SIG-M5 treated with dmso at 0.1 percent for 504 hours (cell line): Measurements from ENCODE around the gene TOLLIP.
"Not testable (repeated sequence)": the region's sequence is repeated elsewhere in the genome, so short reads cannot be mapped to it uniquely, and the experiment has no call there.

ENCODE experiments used
- DNase-seq: peaks from one replicate; lab custom pipeline; 2025; ENCODE audit not compliant: unreplicated experiment; lab: John Stamatoyannopoulos, UW

Gene TOLLIP

GRCh38 chr11:1266976-1267375, 42.5 kb downstream of the TOLLIP start:
- DNase-seq, result not testable (repeated sequence)

GRCh38 chr11:1265480-1265879, 44.0 kb downstream of the TOLLIP start:
- not testable (repeated sequence) for DNase-seq

DNA sequence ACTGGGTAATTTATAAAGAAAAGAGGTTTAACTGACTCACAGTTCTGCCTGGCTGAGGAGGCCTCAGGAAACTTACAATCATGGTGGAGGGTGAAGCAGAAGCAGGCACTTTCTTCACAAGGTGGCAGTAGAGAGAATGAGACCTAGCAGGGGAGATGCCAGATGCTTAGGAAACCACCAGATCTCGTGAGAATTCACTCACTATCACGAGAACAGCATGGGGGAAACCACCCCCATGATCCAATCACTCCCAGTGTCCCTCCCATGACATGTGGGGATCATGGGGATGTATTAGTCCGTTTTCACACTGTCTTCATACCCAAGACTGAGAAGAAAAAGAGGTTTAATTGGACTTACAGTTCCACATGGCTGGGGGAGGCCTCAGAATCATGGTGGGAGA, 45.0 kb downstream of the TOLLIP start:
- DNase-seq, result peak; percentile 51

- DNase-seq, result no peak
Observed at GRCh38 chr11:1263010-1263409, 46.4 kb downstream of the TOLLIP start.

GRCh38 chr11:1262172-1263006, 47.0 kb downstream of the TOLLIP start:
- peak; percentile 84 for DNase-seq

- DNase-seq, result no peak
Observed at GRCh38 chr11:1261241-1262071, 48.0 kb downstream of the TOLLIP start.

- no peak for DNase-seq
Observed at GRCh38 chr11:1260620-1261019, 48.8 kb downstream of the TOLLIP start.

DNA sequence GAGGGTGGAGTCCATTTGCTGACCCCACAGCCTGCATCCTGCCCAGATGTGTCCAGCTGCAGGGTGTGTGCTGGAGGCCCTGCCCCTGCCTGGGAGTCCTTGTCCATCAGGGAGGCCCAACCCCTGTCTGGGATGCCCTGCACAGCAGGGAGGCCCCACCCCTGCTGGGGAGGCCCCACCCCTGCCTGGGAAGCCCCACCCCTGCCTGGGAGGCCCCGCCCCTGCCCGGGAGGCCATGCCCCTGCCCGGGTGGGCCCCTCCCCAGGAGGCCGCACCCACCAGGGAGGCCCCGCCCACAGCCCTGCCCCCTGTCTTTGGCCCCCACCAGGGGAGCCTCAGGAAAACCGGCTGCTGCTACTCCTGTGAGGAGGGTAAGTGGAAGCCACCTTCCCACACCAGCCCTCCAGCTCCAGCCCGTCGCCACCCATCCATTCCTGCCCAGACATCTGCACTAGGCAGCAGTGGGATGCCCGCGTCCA, 49.4 kb downstream of the TOLLIP start:
- DNase-seq, result no peak

DNA sequence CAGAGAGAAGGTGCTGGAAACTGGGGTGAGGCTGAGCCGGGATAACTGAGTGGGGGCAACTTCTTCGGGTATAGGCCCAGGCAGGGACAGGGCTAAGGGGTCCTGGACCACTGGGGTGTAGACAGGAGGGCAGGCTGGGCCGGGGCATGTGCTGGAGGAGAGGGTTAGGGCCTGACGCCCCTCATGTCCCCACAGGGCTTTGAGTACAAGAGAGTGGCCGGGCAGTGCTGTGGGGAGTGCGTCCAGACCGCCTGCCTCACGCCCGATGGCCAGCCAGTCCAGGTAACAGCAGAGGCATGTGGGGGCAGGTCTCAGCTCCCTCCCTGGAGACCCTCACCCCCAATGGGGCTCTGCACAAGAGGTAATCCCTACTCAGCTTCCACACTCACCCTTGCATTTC, 49.9 kb downstream of the TOLLIP start:
- no peak for DNase-seq

- DNase-seq, result no peak
Observed at GRCh38 chr11:1259076-1259461, 50.4 kb downstream of the TOLLIP start.

DNA sequence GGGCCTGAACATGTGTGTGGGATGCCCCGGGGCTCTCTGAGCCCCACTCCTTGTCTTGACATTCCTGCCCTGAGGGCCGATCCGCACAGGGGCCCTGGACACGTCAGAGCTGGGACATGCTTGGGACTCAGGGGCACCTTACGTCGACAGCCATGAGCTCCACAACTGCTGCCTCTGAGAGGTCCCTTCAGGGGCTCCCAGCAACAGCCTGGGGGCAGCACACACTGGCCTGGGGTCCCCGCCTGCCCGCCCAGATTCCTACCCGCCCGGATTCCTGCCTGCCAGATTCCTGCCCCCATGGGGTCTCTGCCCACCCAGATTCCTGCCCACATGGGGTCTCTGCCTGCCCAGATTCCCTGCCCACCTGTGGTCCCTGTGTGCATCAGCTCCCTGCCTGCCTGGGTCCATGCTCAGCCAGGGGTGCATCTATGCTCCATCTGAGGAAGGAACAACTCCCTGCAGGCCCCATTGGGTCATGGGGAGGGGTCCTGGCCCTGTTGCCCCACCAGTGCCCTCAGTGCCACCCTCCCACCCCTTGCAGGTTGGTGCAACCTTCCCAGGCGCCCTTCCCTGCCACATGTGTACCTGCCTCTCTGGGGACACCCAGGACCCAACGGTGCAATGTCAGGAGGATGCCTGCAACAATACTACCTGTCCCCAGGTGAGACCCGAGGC, 50.9 kb downstream of the TOLLIP start:
- no peak for DNase-seq

- no peak for DNase-seq
Observed at GRCh38 chr11:1257916-1258315, 51.5 kb downstream of the TOLLIP start.

GRCh38 chr11:1257366-1257765, 52.1 kb downstream of the TOLLIP start:
- no peak for DNase-seq

DNA sequence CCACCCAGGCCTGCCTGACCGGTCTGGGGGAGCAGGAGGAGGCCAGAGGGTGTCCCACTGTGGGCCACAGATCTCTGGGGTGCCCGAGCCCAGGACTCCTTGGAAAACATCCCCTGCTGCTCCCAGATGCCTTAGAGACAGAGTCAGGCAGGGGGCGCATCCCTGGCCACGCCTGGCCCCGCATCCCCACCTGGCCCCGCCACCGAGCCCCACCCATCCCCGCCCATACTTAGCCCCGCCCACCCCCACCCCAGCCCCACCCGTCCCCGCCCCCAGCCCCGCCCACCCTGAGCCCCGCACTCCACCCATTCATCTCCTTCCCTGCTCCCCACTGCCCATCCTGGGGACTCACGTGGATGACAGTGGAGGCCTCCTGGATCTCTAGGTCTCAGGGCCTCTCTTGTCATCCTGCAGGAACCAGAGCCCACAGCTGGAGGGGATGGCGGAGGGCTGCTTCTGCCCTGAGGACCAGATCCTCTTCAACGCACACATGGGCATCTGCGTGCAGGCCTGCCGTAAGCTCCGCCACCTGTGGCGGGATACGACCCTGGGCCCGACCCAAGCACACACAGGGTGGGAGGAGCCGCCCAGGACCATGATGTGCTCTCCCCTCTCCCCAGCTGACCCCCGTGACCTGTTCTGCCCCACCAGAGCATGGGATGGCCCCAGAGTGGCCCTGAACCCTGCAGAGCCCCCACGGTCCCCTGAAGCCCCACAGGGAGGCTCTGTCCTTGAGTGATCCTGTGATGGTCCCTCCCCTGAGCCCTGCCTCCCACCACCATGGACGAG, 53.0 kb downstream of the TOLLIP start:
- DNase-seq, result no peak

DNA sequence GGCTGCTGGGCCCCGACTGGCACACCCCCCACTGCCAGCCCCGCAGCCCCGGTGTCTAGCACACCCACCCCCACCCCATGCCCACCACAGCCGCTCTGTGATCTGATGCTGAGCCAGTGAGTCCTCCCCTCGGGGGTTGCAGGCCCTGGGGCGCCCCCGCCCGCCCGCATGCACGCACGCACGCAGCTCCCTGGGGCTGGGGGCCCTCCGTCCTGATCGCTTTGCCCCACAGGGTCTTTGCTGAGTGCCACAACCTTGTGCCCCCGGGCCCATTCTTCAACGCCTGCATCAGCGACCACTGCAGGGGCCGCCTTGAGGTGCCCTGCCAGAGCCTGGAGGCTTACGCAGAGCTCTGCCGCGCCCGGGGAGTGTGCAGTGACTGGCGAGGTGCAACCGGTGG, 54.3 kb downstream of the TOLLIP start:
- no peak for DNase-seq

DNA sequence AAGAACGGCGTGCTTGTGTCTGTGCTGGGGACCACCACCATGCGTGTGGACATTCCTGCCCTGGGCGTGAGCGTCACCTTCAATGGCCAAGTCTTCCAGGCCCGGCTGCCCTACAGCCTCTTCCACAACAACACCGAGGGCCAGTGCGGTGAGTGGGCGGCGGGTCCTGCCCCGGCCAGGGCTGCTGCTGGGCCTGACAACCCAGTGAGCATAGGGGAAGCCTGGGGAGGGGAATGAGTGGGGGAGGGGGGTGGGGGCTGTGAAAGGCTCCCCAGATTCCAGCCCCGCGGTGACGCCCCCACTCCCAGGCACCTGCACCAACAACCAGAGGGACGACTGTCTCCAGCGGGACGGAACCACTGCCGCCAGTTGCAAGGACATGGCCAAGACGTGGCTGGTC, 54.7 kb downstream of the TOLLIP start:
- DNase-seq, result no peak

DNA sequence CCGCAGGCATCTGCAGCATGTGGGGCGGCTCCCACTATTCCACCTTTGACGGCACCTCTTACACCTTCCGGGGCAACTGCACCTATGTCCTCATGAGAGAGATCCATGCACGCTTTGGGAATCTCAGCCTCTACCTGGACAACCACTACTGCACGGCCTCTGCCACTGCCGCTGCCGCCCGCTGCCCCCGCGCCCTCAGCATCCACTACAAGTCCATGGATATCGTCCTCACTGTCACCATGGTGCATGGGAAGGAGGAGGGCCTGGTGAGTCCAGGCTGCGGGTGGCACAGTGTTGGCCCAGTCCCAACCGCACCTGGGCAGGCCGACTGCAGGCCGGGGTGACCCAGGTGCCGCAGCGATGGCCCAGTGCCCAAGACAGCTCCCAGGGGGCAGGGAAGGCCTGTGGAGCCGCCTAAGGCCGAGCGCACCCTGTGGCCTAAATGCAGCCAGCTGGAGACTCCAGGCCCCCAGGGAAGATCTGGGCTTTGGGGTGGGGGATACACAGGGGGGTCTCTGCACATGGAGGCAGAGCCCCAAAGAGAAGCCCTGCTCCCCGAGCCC, 55.3 kb downstream of the TOLLIP start:
- no peak for DNase-seq

GRCh38 chr11:1253103-1253485, 56.3 kb downstream of the TOLLIP start:
- no peak for DNase-seq

DNA sequence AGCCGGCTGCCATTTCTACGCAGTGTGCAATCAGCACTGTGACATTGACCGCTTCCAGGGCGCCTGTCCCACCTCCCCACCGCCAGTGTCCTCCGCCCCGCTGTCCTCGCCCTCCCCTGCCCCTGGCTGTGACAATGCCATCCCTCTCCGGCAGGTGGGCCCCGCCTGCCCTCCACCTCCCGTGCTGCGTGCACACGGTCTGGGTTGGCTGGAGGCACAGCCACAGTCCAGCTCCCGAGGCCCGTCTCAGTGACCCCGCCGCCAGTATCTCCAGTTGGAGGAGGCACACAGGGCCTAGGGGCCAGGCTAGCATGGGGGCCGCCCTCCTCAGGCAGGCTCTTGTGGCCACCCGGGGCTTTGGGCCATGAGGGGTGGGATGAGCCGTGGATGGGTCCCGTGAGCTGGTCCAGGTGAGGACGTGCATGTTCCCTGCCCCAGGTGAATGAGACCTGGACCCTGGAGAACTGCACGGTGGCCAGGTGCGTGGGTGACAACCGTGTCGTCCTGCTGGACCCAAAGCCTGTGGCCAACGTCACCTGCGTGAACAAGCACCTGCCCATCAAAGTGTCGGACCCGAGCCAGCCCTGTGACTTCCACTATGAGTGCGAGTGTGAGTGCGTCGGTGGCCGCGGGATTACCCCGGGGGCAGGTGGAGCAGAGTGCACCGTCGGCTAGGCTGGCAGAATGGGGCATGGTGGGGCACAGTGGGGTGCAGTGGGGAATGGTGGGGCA, 56.9 kb downstream of the TOLLIP start:
- DNase-seq, result no peak
